CD14-positive monocyte (primary cell): Measurements from ENCODE around the gene NSG1. TPM values are rescaled to one million over a fixed set of nuclear protein-coding genes. Genes with fewer than 3 reads are reported as not detected.

Experiments used
- DNase-seq, 3 donors: peaks; one replicate each; pipeline ENCODE4 v3.0.0-alpha.2; 2011 to 2022
- H2AFZ ChIP-seq: 2 replicates; pipeline ENCODE4 v1.6.0; 2012; ENCODE audit warnings: mild to moderate bottlenecking, low read depth, low read length, inconsistent platforms; ENCODE audit not compliant: insufficient read depth, poor library complexity, severe bottlenecking
- H3K27ac ChIP-seq, 2 donors: 1 replicate in 1 of 2; 2 replicates in 1 of 2; pipeline ENCODE4 v1.5.1; 2012 to 2013; ENCODE audit warnings: low read length in 2 of 2, control low read depth in 1 of 2, inconsistent platforms in 1 of 2, low read depth in 1 of 2, mild to moderate bottlenecking in 1 of 2
- H3K27me3 ChIP-seq, 2 donors: one replicate each; pipeline versions ENCODE4 v1.6.0 to v1.6.1; 2011 to 2013; ENCODE audit warnings: low read length in 2 of 2; ENCODE audit not compliant: control insufficient read depth in 2 of 2, insufficient read depth in 2 of 2
- H3K36me3 ChIP-seq, 2 donors: replicated peaks in 1 of 2; 1 replicate in 1 of 2; 2 replicates in 1 of 2; pipeline versions ENCODE4 v1.5.1 to v1.6.1; 2012 to 2013; ENCODE audit warnings: low read length in 2 of 2, control low read depth in 1 of 2, inconsistent platforms in 1 of 2, mild to moderate bottlenecking in 1 of 2; ENCODE audit not compliant: insufficient read depth in 2 of 2, control insufficient read depth in 1 of 2
- H3K4me1 ChIP-seq, 2 donors: 1 replicate in 1 of 2; 2 replicates in 1 of 2; pipeline versions ENCODE4 v1.5.1 to v1.6.1; 2012 to 2013; ENCODE audit warnings: low read length in 2 of 2, control low read depth in 1 of 2, inconsistent platforms in 1 of 2, mild to moderate bottlenecking in 1 of 2, moderate library complexity in 1 of 2; ENCODE audit not compliant: insufficient read depth in 2 of 2, control insufficient read depth in 1 of 2
- H3K4me2 ChIP-seq: replicated peaks from 2 replicates; pipeline ENCODE3; 2012; ENCODE audit warnings: low read length, moderate library complexity, mild to moderate bottlenecking; ENCODE audit not compliant: poor library complexity, severe bottlenecking; ENCODE audit errors: extremely low read depth
- H3K4me3 ChIP-seq, 3 experiments: fragments of 200-600 bp in 1 of 3; sonication (generic) in 1 of 3; replicated peaks in 1 of 3; 1 replicate in 2 of 3; 2 replicates in 1 of 3; pipeline ENCODE4 v1.5.1; 2011 to 2013; ENCODE audit warnings: low read length in 3 of 3, mild to moderate bottlenecking in 3 of 3, control low read depth in 2 of 3, low read depth in 2 of 3, inconsistent platforms in 1 of 3, moderate library complexity in 1 of 3
- H3K79me2 ChIP-seq: 2 replicates; pipeline ENCODE4 v1.6.0; 2012; ENCODE audit warnings: mild to moderate bottlenecking, control low read depth, inconsistent platforms, low read length, moderate library complexity; ENCODE audit not compliant: insufficient read depth
- H3K9ac ChIP-seq: 2 replicates; pipeline ENCODE4 v1.6.0; 2017; ENCODE audit warnings: low read length, mild to moderate bottlenecking; ENCODE audit not compliant: insufficient read depth, poor library complexity, severe bottlenecking
- H3K9me3 ChIP-seq, 2 donors: replicated peaks in 1 of 2; 1 replicate in 1 of 2; 2 replicates in 1 of 2; pipeline versions ENCODE4 v1.5.1 to v1.6.1; 2012 to 2013; ENCODE audit warnings: low read length in 2 of 2, control low read depth in 1 of 2; ENCODE audit not compliant: control insufficient read depth in 1 of 2, insufficient read depth in 1 of 2
- H4K20me1 ChIP-seq: 2 replicates; pipeline ENCODE4 v1.6.0; 2012; ENCODE audit warnings: mild to moderate bottlenecking, low read length, control low read depth, moderate library complexity; ENCODE audit not compliant: insufficient read depth
- H3K27ac Mint-ChIP-seq, 7 donors: one replicate each; pipeline ENCODE4 v1.8.0; 2020; ENCODE audit warnings: mild to moderate bottlenecking in 7 of 7, mixed read lengths in 7 of 7, moderate library complexity in 6 of 7, inconsistent platforms in 2 of 7
- H3K27me3 Mint-ChIP-seq, 3 donors: one replicate each; pipeline ENCODE4 v1.8.0; 2021 to 2022; ENCODE audit warnings: low read depth in 3 of 3, mild to moderate bottlenecking in 3 of 3, mixed read lengths in 3 of 3, moderate library complexity in 3 of 3, inconsistent platforms in 1 of 3
- H3K36me3 Mint-ChIP-seq, 2 donors: one replicate each; pipeline ENCODE4 v1.8.0; 2020; ENCODE audit warnings: mixed read lengths in 2 of 2, inconsistent platforms in 1 of 2, mild to moderate bottlenecking in 1 of 2
- H3K4me1 Mint-ChIP-seq: one replicate; pipeline ENCODE4 v1.8.0; 2020; ENCODE audit warnings: mild to moderate bottlenecking, mixed read lengths
- H3K4me3 Mint-ChIP-seq, 2 donors: one replicate each; pipeline ENCODE4 v1.8.0; 2020; ENCODE audit warnings: mild to moderate bottlenecking in 2 of 2, mixed read lengths in 2 of 2, moderate library complexity in 1 of 2
- H3K9me3 Mint-ChIP-seq, 7 donors: one replicate each; pipeline ENCODE4 v1.8.0; 2020 to 2022; ENCODE audit warnings: mixed read lengths in 7 of 7, mild to moderate bottlenecking in 6 of 7, moderate library complexity in 6 of 7, inconsistent platforms in 2 of 7
- WGBS: methylation state at CpG from one replicate; pipeline ENCODE4 v1.1.5; 2013; ENCODE audit warnings: missing lambda C conversion rate; ENCODE audit not compliant: insufficient coverage; 5-methylcytosine and 5-hydroxymethylcytosine counted together
- intact Hi-C, 2 donors: fragments of 100-400 bp; cut with micrococcal nuclease; formaldehyde crosslinking; loops; one replicate each; pipeline versions ENCODE4 v1.15.0 to v1.15.1; 2023
- polyA plus RNA-seq, 3 donors: library from polyadenylated mRNA; depleted of rRNA in 1 of 3; unstranded in 2 of 3; stranded (reverse) in 1 of 3; fragments of 300-500 nt in 2 of 3; fragments of >200 nt in 1 of 3; fragmentation: Illumina TruSeq in 2 of 3; gene quantifications; 1 replicate in 2 of 3; 2 replicates in 1 of 3; pipeline ENCODE4 v1.2.3, GENCODE V29; 2012 to 2021
- TF ChIP-seq, protein P1 (sequence below): fragments of 200-600 bp; IDR thresholded peaks from one replicate; pipeline ENCODE4 v1.8.0; 2022; ENCODE audit warnings: antibody characterized with exemption, mild to moderate bottlenecking

Gene NSG1
- polyA plus RNA-seq, 3 donors, result 0.10 TPM; not detected in 2

- H3K4me3 Mint-ChIP-seq, result no peak overlapping the region
Observed at GRCh38 chr4:4362991-4363697, 23.8 kb upstream of the NSG1 start.

GRCh38 chr4:4364061-4364460 lies 22.8 kb upstream of the NSG1 start:
- Histone ChIP-seq H3K27ac (no peak overlapping the region), H3K4me2 (no peak overlapping the region), H3K9ac (no peak overlapping the region), H3K27me3 (no peaks in the 10 kb centered on the region), H3K79me2 (no peaks in the 10 kb centered on the region), H3K9me3 (peaks cover 8 to 21% of the 10 kb centered on the region in 2 donors), H2AFZ (no peak overlapping the region), H4K20me1 (no peaks in the 10 kb centered on the region), H3K36me3 (no peaks in the 10 kb centered on the region), H3K4me3 (no peak overlapping the region), H3K4me1 (no peaks in the 10 kb centered on the region)
- Mint-ChIP-seq H3K9me3 (peaks cover 13 to 42% (median 21%) of the 10 kb centered on the region in 7 donors), H3K4me3 (no peak overlapping the region), H3K4me1 (no peaks in the 10 kb centered on the region), H3K36me3 (no peaks in the 10 kb centered on the region), H3K27me3 (peaks cover 4 to 10% (median 4%) of the 10 kb centered on the region in 3 donors), H3K27ac (no peak overlapping the region)
- DNase-seq, result no peak
- intact Hi-C loops, result no loop called here
- 58% methylated on average over 1 of the region's 3 CpGs for WGBS
- TF ChIP-seq, protein P1, sequence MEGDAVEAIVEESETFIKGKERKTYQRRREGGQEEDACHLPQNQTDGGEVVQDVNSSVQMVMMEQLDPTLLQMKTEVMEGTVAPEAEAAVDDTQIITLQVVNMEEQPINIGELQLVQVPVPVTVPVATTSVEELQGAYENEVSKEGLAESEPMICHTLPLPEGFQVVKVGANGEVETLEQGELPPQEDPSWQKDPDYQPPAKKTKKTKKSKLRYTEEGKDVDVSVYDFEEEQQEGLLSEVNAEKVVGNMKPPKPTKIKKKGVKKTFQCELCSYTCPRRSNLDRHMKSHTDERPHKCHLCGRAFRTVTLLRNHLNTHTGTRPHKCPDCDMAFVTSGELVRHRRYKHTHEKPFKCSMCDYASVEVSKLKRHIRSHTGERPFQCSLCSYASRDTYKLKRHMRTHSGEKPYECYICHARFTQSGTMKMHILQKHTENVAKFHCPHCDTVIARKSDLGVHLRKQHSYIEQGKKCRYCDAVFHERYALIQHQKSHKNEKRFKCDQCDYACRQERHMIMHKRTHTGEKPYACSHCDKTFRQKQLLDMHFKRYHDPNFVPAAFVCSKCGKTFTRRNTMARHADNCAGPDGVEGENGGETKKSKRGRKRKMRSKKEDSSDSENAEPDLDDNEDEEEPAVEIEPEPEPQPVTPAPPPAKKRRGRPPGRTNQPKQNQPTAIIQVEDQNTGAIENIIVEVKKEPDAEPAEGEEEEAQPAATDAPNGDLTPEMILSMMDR, result no peak

More at GRCh38 chr4:4362991-4363697, 23.8 kb upstream of the NSG1 start:
- Histone ChIP-seq H3K79me2 (no peaks in the 10 kb centered on the region), H3K36me3 (no peaks in the 10 kb centered on the region), H3K4me2 (no peak overlapping the region), H3K27me3 (peaks cover 0 to 2% of the 10 kb centered on the region in 2 donors), H3K9me3 (peaks cover 8 to 21% of the 10 kb centered on the region in 2 donors), H3K27ac (no peak overlapping the region), H3K4me1 (no peaks in the 10 kb centered on the region), H3K9ac (no peak overlapping the region), H4K20me1 (no peaks in the 10 kb centered on the region), H3K4me3 (no peak overlapping the region), H2AFZ (no peak overlapping the region)
- Mint-ChIP-seq H3K27ac (no peak overlapping the region), H3K27me3 (peaks cover 4 to 11% (median 9%) of the 10 kb centered on the region in 3 donors), H3K36me3 (no peaks in the 10 kb centered on the region), H3K9me3 (peaks cover 10 to 38% (median 21%) of the 10 kb centered on the region in 7 donors), H3K4me1 (no peaks in the 10 kb centered on the region)
- TF ChIP-seq, protein P1, result no peak
- intact Hi-C loops, result no loop called here
- DNase-seq, result no peak
- WGBS, result 86% methylated on average over 14 of the region's 16 CpGs
